Activated CD4-positive, CD25-positive, alpha-beta regulatory T cell (primary cell): ENCODE measurements around the gene SSC4D.
"Not testable (repeated sequence)": the region's sequence is repeated elsewhere in the genome, so short reads cannot be mapped to it uniquely, and the experiment has no call there.

Experiments used
- DNase-seq, 4 experiments: peaks; one replicate each; lab custom pipeline; 2025; lab: John Stamatoyannopoulos, UW

The SSC4D gene

DNA sequence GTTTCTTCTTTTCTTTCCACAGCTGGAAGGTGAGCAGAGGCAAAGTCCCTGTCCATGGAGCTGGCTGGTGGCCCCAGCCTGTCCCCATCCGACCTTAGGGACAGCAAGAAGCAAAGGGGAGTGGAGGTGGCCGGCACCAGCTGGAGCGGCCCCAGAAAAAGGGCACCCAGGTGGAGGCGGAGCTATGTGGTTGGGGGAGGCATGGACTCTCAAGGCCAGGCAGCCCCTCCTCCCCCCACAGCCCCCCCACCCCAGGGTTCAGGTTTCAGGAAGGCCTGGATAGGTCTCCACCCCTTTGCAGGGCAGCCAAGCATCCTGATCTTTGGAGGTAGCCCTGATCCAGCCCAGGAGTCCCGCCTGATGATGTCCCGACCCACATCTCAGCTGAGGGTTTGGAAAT is at the start of gene SSC4D:
TSS of gene SSC4D (minus strand) at position 161 of the 400 bp plus-strand sequence. CDS start 5,258 bp downstream, outside the sequence.
- DNase-seq: no peak

DNA sequence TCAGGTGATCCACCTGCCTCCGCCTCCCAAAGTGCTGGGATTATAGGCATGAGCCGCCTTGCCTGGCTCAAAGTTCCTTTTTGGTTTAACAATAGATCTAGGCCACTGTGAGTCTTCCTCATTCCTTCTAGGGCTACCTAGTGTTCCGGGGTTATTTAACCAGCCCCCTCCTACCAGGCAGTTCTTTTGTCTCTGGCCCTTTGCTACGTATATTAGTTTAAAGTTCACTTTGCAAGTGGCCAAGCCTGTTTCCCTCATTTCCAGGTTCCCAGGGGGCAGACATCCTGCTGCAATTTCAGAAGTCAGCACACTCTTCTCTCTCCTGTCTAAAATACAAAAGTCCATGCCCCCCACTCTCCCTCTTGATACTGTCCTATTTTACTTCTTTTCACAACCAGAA is 49.0 kb upstream of the SSC4D start:
- DNase-seq: not testable (repeated sequence)

- DNase-seq: not testable (repeated sequence)
Measured at GRCh38 chr7:76457017-76457416, 47.5 kb upstream of the SSC4D start.

GRCh38 chr7:76445577-76446008 is 36.1 kb upstream of the SSC4D start:
- not testable (repeated sequence) for DNase-seq

- DNase-seq: not testable (repeated sequence)
Measured at GRCh38 chr7:76443846-76444245, 34.3 kb upstream of the SSC4D start.

- not testable (repeated sequence) for DNase-seq
Measured at GRCh38 chr7:76442664-76443446, 33.4 kb upstream of the SSC4D start.

DNA sequence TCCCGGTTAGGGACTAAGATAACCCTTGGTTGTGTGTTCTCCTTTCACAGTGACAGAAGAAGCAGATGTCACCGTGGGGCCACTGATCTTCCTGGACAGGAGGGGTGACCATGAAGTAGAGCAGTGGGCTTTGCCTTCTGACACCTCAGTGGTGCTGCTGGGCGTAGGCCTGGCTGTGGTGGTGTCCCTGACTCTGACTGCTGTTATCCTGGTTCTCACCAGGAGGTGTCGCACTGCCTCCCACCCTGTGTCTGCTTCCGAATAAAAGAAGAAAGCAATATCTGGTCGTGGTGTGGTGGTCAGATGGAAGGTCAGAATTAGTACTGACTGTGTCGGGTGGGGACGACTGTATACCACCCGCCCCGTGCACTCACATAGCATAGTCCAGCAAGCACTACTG is 32.3 kb upstream of the SSC4D start:
- DNase-seq: not testable (repeated sequence)

DNA sequence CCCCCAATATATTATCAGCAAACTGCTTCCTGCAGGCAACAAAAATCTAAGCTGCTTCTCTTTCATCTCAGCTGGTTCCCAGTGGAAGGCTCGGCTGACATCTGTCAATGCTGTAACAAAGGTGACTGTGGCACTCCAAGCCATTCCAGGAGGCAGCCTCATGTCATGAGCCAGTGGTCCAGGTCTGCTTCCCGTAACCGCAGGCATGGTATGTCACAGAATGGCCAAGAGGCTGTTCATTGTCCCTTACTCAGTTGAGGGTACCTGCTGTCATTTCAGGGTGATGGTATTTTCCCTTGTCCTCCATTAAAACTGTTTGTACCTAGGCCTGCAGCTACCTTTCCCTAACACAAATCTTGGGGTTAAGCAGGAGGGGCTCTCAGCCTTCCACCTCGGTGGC is 30.9 kb upstream of the SSC4D start:
- DNase-seq: not testable (repeated sequence)

- not testable (repeated sequence) for DNase-seq
Measured at GRCh38 chr7:76439120-76439888, 29.8 kb upstream of the SSC4D start.

DNA sequence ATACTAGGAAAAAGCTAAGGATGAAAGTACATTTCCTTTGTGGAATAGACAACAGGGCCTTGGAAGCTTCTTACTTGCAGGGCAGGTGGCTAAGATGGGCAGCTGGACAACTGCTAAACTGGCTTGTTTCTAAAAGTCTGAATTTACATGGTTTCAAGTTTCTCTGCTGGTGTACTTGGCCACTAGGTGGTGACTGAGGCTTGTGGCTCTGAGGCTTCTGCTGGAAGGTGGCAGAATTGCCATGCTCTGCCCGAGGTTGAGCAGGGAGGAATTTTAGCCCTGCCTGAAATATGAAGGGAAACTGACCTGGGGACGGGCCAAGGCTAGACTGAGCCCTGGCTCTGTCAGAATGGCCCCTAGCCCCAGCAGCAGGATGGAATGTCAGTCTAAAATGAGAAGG is 28.4 kb upstream of the SSC4D start:
- DNase-seq: peak; percentile 5 to 25 (median 13)

- no peak for DNase-seq
Measured at GRCh38 chr7:76430836-76431235, 21.3 kb upstream of the SSC4D start.

- no peak for DNase-seq
Measured at GRCh38 chr7:76430211-76430610, 20.7 kb upstream of the SSC4D start.

DNA sequence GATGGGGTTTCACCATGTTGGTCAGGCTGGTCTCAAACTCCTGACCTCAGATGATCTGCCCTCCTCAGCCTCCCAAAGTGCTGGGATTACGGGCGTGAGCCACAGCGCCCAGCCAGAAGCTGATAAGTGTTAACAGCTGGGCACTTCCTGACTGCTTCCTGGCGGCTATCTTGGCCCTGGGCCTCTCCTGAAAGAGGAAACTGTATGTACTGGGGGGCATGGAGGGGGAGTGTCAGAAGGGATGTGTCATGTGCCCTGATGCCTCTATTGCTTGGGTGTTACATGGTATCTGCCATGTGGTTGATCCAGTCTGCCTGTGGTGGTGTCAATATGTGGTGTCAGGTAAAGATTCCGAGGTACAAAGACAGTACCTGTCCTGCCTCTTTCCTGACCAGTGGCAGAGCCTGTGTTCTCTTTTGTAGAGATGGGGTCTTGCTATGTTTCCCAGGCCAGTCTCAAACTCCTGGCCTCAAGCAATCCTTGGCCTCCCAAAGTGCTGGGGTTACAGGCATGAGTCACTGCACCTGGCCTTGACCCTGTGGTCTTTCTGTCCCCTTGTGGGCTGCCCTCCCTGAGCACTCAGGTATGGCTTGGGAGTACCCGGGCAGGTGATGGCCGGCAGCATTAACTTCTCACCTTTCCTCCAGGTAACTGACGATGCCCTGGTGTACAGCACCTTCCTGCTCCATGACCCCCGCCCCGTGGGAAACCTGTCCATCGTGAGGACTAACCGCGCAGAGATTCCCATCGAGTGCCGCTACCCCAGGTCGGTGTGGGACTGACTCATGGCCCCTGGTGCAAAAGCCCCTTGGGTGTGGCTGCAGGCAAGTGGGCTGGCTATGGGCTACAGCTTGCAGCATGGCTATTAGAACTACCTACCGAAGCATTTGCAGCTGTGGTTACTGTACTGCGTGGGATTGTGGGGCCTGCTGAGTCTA is 19.6 kb upstream of the SSC4D start:
- DNase-seq: no peak

DNA sequence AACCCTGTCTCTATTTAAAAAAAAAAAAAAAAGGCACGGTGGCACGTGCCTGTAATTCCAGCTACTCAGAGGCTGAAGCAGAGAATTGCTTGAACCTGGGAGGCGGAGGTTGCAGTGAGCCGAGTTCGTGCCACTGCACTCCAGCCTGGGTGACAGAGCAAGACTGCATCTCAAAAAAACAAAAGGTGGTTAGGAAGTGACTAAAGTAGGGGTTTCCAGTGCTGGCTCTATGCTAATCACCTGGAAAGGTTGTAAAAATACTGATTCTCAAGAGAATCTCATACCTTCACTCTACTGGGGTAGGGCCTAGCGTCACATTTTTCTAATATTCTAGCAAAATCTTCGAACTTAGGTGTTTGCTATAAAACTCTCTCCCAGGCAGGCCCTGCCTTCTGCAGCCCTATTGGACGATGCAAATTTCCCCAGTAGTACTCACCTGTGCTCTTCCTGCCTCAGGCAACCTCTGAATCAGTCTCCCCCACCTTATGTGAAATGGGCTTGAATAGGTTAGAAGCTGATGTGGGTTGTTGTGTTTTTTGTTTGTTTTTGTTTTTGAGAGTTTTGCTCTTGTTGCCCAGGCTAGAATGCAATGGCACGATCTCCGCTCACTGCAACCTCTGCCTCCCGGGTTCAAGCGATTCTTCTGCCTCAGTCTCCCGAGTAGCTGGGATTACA is 18.8 kb upstream of the SSC4D start:
- DNase-seq: no peak

GRCh38 chr7:76427635-76428034 is 18.1 kb upstream of the SSC4D start:
- DNase-seq: no peak

DNA sequence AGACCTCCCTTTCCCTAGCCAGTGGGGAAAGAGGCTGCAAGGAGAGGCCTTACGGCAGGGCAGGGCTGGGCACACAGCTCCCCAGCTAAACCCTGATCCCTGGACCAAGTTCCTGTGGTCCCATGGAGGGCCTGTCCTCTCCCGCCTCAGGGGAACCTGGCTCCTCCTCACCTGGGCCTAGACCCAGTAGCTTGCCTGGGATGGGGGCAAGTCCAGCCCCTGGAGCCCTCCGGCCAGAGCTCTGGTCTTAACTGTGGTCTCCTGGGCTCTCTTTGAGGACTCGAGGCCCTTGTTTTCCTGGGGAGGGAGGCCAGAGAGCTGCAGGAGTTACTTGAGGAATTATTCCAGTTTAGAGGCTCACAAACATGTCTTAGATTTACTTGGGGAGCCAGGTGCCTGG is 16.7 kb upstream of the SSC4D start:
- no peak for DNase-seq

- DNase-seq: not testable (repeated sequence)
Measured at GRCh38 chr7:76425558-76425957, 16.1 kb upstream of the SSC4D start.

- no peak for DNase-seq
Measured at GRCh38 chr7:76425156-76425555, 15.7 kb upstream of the SSC4D start.

DNA sequence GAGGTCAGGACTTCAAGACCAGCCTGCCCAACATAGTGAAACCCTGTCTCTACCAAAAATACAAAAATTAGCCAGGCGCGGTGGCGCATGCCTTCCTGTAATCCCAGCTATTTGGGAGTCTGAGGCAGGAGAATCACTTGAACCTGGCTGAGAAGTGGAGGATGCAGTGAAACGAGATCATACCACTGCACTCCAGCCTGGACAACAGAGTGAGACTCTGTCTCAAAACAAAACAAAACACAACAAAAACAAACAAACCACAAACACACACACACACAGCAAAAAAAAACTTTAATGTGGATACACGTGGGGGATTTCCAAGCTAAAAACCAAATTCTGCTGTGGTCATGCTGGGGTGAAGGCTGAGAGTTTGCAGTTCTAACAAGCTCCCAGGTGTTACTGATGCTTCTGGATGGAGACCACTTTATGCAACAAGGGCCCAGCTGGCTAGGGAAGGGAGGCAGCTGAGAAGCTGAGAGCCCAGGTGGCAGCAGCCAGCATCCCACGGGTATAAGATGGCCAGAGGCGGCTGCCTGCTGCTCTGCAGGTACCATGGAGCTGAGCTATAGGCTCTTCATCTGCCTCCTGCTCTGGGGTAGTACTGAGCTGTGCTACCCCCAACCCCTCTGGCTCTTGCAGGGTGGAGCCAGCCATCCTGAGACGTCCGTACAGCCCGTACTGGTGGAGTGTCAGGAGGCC is 15.1 kb upstream of the SSC4D start, which contains the start of gene ZP3:
TSS of gene ZP3 (plus strand) at position 538 of the 699 bp plus-strand sequence. CDS start at position 553, 15 bp downstream.
- DNase-seq: no peak

GRCh38 chr7:76423666-76424412 is 14.3 kb upstream of the SSC4D start:
- no peak for DNase-seq
